ENCODE measurements around the gene MET.
"Not testable (repeated sequence)": the region's sequence is repeated elsewhere in the genome, so short reads cannot be mapped to it uniquely, and the experiment has no call there.

The MET gene

GRCh38 chr7:116752305-116753074, 80.5 kb downstream of the MET start:
- DNase-seq (ENCODE audit: low read depth, low spot score): no peak

- DNase-seq (ENCODE audit: low read depth, low spot score): no peak
Observed at GRCh38 chr7:116753130-116753529, 81.1 kb downstream of the MET start.

DNA sequence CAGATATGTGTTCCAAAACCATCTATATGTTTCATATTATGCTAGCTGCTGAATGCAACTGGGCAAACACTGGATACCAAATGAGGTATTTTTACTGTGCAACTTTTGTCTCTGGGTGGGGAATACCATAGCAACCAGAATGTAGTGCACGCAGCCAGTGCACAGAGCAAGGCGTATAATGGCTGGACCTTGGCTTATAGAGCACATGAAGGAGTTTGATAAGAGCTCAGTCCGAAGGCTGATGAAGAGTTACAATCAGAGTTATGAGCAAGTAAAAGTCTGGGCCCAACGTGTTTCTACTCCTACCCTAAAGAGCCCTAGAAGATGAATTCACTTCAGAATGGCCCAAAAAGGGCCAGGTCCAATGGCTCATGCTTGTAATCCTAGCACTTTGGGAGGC, 82.2 kb downstream of the MET start:
- DNase-seq (ENCODE audit: low read depth, low spot score): no peak

GRCh38 chr7:116757283-116757682, 85.3 kb downstream of the MET start:
- no peak for DNase-seq (ENCODE audit: low read depth, low spot score)

- not testable (repeated sequence) for DNase-seq (ENCODE audit: low read depth, low spot score)
Observed at GRCh38 chr7:116759642-116760041, 87.6 kb downstream of the MET start.

- DNase-seq (ENCODE audit: low read depth, low spot score): no peak
Observed at GRCh38 chr7:116762971-116763370, 91.0 kb downstream of the MET start.

- DNase-seq (ENCODE audit: low read depth, low spot score): no peak
Observed at GRCh38 chr7:116763647-116764046, 91.7 kb downstream of the MET start.

- DNase-seq (ENCODE audit: low read depth, low spot score): no peak
Observed at GRCh38 chr7:116766881-116767280, 94.9 kb downstream of the MET start.

GRCh38 chr7:116769546-116769945, 97.5 kb downstream of the MET start:
- no peak for DNase-seq (ENCODE audit: low read depth, low spot score)

- DNase-seq (ENCODE audit: low read depth, low spot score): no peak
Observed at GRCh38 chr7:116770941-116771340, 98.9 kb downstream of the MET start.

DNA sequence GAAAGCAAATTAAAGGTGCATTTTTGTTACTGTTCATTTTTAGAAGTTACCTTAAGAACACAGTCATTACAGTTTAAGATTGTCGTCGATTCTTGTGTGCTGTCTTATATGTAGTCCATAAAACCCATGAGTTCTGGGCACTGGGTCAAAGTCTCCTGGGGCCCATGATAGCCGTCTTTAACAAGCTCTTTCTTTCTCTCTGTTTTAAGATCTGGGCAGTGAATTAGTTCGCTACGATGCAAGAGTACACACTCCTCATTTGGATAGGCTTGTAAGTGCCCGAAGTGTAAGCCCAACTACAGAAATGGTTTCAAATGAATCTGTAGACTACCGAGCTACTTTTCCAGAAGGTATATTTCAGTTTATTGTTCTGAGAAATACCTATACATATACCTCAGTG, 99.6 kb downstream of the MET start:
- no peak for DNase-seq (ENCODE audit: low read depth, low spot score)

GRCh38 chr7:116772423-116772863, 100.4 kb downstream of the MET start:
- DNase-seq (ENCODE audit: low read depth, low spot score): no peak

- DNase-seq (ENCODE audit: low read depth, low spot score): no peak
Observed at GRCh38 chr7:116772926-116773749, 101.1 kb downstream of the MET start.

- DNase-seq (ENCODE audit: low read depth, low spot score): no peak
Observed at GRCh38 chr7:116776046-116776445, 104.0 kb downstream of the MET start.

DNA sequence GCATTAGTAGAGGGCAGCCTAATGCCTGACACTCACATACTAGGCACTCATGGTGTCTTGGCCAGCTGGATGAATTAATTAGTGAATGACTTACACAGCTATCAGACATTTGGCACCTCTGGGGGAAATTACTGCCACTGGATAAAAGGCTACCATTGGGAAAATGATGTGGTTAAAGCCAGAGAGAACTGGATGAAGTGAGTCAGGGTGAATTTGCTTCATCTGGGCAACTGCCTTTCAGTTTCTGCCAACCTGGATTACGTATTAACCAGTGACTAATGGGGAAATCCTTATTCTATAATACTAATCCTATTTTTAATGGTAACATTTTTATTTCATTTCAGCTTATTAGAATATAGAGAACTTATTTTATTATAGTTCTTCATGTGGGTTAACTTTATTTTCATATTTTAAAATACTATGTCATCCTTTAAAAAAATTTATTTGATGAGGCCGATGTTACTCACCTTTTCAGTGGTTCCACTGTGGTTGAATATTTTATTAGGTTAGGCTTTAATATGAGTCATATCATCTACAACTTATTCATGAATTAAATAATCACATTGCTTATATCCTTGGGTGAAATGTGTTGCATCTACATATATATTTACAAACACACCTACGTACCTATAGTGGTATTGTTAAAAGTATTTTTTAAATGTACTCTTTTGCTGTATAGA, 104.8 kb downstream of the MET start:
- DNase-seq (ENCODE audit: low read depth, low spot score): no peak

DNA sequence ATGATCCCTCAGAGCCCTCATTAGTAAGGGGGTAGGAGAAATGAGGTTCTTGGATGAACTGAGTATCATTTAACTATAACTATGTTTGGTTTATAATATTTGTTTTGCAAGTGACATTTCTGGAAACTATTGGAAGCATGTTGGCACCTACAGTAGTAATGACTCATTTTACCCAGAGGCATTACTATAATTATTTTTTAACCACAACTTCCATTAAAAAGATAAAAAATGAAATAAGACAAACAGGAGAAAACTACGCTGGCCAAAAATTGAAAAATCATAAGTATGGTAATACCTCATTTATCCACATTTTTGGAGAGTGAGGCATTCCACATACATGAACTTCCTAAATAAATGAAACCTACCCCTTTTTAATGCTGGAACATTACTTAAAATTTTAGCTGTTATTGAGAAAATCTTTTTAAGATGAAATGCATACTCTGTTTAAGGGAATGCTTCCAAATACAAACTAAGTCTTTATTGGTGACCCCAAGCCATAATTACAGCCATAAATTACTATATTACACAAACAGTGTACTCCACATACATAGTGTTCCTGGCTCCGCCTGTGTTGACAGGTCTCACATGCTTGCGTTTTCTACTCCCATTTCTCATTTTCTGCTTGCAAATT, 105.8 kb downstream of the MET start:
- no peak for DNase-seq (ENCODE audit: low read depth, low spot score)

DNA sequence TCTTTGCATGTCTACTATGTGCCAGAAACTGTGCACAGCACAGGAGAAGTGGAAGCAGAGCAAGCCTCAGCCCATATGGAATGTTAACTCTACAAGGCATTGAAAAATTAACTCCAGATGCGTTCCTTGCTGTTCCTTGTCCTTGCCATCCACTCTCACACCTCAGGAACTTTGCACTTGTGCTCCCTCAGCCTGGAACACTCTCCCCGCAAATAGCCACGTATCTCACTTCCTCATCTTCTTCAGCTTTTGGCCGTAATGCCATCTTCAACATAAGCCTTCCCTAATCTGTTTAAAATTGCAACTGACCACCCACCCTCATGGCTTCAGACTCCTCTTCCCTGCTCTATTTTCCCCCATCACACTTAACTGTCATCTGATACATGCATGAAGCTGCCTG, 107.2 kb downstream of the MET start:
- no peak for DNase-seq (ENCODE audit: low read depth, low spot score)

GRCh38 chr7:116779931-116780330, 107.9 kb downstream of the MET start:
- no peak for DNase-seq (ENCODE audit: low read depth, low spot score)

- no peak for DNase-seq (ENCODE audit: low read depth, low spot score)
Observed at GRCh38 chr7:116780521-116780920, 108.5 kb downstream of the MET start.

GRCh38 chr7:116780966-116781365, 109.0 kb downstream of the MET start:
- DNase-seq (ENCODE audit: low read depth, low spot score): no peak

DNA sequence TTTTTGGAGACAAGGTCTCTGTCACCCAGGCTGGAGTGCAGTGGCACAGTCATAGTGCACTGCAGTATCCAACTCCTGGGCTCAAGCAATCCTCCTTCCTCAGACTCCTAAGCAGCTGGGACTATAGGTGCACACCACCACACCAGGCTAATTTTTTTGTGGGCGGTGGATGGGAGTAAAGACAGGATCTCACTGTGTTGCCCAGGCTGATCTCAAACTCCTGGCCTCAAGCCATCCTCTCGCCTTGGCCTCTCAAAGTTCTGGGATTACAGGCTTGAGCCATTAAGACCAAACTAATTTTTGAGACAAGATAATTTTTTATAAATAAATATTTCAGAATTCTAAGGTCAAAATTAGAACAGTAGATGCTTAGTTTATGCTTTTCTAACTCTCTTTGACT, 109.6 kb downstream of the MET start:
- DNase-seq (ENCODE audit: low read depth, low spot score): no peak

- no peak for DNase-seq (ENCODE audit: low read depth, low spot score)
Observed at GRCh38 chr7:116782177-116782711, 110.2 kb downstream of the MET start.
